ENCODE measurements around the gene ATP4B. TPM values are rescaled to one million over a fixed set of nuclear protein-coding genes. Genes with fewer than 3 reads are reported as not detected.
"Not testable (repeated sequence)": the region's sequence is repeated elsewhere in the genome, so short reads cannot be mapped to it uniquely, and the experiment has no call there.

ATP4B gene
- total and polyA plus RNA-seq, 2 donors from 2014 or later: 0.16 to 0.45 TPM

DNA sequence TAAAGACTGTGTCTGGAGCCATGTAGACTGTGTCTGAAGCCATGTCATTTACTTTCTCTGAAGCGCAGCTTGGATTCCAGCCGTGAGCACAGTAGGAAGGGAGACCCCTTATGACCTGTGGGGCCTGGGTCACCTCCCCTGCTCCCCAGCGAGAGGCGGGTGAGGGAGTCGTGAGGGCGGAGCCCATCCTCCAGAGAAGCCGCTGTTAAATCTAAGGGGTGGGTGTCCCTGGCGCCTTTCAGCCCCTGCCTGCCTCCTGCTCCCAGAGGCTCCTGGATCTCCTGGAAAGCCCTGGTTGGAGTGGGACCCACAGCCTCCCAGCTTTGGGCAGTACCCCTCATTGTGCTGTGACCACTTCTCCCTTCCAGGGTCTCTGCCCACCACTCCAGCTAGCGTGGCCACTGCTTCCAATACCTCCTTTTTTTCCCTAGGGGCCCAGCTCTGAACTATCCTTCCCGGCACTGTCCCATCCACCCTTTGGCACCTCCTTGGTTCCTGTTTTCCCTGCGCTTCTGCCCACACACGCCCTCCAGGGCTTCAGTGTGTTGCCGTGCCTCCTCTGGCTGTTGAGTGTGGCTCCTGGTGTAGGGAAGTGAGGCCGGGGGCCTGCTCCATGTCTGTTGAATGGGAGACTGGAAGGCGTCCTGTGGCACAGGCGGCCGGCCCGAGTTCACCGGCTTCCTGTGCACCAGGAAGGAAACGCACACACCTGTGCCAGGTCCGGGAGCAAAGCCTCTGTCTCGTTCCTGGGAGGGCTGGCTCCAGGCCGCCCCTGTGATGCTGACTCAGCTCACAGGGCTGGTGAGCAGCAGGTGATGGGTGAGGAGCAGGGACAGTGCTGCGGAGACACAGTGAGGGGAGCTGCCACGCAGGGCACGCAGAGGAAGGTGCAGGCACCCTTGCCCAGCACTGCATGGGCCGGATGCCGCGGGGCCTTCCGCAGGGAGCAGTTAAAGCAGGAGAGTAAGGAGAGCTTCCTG, 29.4 kb downstream of the ATP4B start:
- Histone ChIP-seq H3K36me3 (ENCODE audit: control insufficient read depth in 2 of 3, insufficient read depth in 3 of 3, low read length in 3 of 3) (peaks cover 7 to 11% (median 10%) of the 10 kb centered on the region in 3 donors), H3K4me3 (ENCODE audit: low read length in 3 of 3) (no peak overlapping the region), H3K4me1 (ENCODE audit: control insufficient read depth in 2 of 3, insufficient read depth in 2 of 3, low read depth in 1 of 3, low read length in 3 of 3) (no peaks in the 10 kb centered on the region), H3K27ac (ENCODE audit: low read depth in 2 of 2, low read length in 2 of 2) (no peak overlapping the region), H3K9ac (ENCODE audit: low read length in 3 of 3) (no peak overlapping the region), H3K27me3 (ENCODE audit: control insufficient read depth, insufficient read depth, low read length) (no peaks in the 10 kb centered on the region), H3K9me3 (ENCODE audit: control insufficient read depth in 2 of 3, insufficient read depth in 1 of 3, low read length in 3 of 3) (no peaks in the 10 kb centered on the region)
- intact Hi-C loops (cut with DNase I): no loop called here
- TF ChIP-seq, protein P1, sequence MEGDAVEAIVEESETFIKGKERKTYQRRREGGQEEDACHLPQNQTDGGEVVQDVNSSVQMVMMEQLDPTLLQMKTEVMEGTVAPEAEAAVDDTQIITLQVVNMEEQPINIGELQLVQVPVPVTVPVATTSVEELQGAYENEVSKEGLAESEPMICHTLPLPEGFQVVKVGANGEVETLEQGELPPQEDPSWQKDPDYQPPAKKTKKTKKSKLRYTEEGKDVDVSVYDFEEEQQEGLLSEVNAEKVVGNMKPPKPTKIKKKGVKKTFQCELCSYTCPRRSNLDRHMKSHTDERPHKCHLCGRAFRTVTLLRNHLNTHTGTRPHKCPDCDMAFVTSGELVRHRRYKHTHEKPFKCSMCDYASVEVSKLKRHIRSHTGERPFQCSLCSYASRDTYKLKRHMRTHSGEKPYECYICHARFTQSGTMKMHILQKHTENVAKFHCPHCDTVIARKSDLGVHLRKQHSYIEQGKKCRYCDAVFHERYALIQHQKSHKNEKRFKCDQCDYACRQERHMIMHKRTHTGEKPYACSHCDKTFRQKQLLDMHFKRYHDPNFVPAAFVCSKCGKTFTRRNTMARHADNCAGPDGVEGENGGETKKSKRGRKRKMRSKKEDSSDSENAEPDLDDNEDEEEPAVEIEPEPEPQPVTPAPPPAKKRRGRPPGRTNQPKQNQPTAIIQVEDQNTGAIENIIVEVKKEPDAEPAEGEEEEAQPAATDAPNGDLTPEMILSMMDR (IDR thresholded peaks at IDR 0.05; ENCODE audit: borderline replicate concordance, extremely low read depth, insufficient read depth): no peak
- DNase-seq: peak in 1 of 5 donors; percentile 62
- no peak for FAIRE-seq

- no peak overlapping the region for H3K9ac ChIP-seq (ENCODE audit: low read length in 3 of 3)
- no peaks in the 10 kb centered on the region for H3K9me3 ChIP-seq (ENCODE audit: control insufficient read depth in 2 of 3, insufficient read depth in 1 of 3, low read length in 3 of 3)
- FAIRE-seq (no peak), DNase-seq (peak in 1 of 5 donors; percentile 66)
- peaks cover 7 to 10% (median 9%) of the 10 kb centered on the region in 3 donors for H3K36me3 ChIP-seq (ENCODE audit: control insufficient read depth in 2 of 3, insufficient read depth in 3 of 3, low read length in 3 of 3)
- no peaks in the 10 kb centered on the region for H3K4me1 ChIP-seq (ENCODE audit: control insufficient read depth in 2 of 3, insufficient read depth in 2 of 3, low read depth in 1 of 3, low read length in 3 of 3)
- no peak overlapping the region for H3K27ac ChIP-seq (ENCODE audit: low read depth in 2 of 2, low read length in 2 of 2)
- TF ChIP-seq, protein P1 (IDR thresholded peaks at IDR 0.05; ENCODE audit: borderline replicate concordance, extremely low read depth, insufficient read depth): no peak
- intact Hi-C loops (cut with DNase I): no loop called here
- H3K27me3 ChIP-seq (ENCODE audit: control insufficient read depth, insufficient read depth, low read length): no peaks in the 10 kb centered on the region
- H3K4me3 ChIP-seq (ENCODE audit: low read length in 3 of 3): no peak overlapping the region
Measured at GRCh38 chr13:113627136-113627535, 30.9 kb downstream of the ATP4B start.

DNA sequence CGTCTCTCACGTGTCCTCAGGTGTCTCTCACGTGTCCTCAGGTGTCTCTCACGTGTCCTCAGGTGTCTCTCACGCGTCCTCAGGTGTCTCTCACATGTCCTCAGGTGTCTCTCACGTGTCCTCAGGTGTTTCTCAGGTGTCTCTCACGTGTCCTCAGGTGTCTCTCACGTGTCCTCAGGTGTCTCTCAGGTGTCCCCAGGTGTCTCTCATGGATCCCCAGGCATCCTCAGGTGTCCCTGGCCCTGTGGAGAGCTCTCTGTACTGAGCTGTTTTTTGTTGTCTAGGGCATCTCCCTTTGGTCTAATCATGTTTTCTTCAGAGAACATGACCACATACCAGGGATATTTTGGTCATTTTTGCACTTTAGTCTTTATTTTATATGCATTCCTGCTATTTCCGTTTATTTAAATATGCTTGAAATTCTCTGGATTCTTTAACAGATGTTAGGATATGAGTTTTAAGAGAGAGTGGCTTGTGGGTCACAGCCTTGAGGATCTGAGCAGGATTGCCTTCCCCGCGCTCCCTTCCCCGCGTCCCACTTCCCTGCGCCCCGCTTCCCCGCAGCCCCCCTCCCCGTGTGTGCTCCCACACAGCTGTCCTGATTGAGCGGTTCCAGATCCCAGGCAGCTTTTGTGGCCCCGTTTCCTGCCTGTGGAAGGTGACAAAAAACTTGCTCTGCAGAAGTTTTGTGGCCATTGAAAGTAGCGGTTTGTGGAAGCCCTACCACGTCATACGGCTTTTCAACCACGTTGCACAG, 31.9 kb downstream of the ATP4B start:
- peak in 2 of 5 donors; percentile 29 to 57 for DNase-seq
- Histone ChIP-seq H3K27me3 (ENCODE audit: control insufficient read depth, insufficient read depth, low read length) (no peaks in the 10 kb centered on the region), H3K4me3 (ENCODE audit: low read length in 3 of 3) (no peak overlapping the region), H3K27ac (ENCODE audit: low read depth in 2 of 2, low read length in 2 of 2) (no peak overlapping the region), H3K4me1 (ENCODE audit: control insufficient read depth in 2 of 3, insufficient read depth in 2 of 3, low read depth in 1 of 3, low read length in 3 of 3) (no peaks in the 10 kb centered on the region), H3K36me3 (ENCODE audit: control insufficient read depth in 2 of 3, insufficient read depth in 3 of 3, low read length in 3 of 3) (peaks cover 4 to 7% (median 7%) of the 10 kb centered on the region in 3 donors), H3K9ac (ENCODE audit: low read length in 3 of 3) (peak overlapping the region in 1 of 3 donors; percentile 34), H3K9me3 (ENCODE audit: control insufficient read depth in 2 of 3, insufficient read depth in 1 of 3, low read length in 3 of 3) (no peaks in the 10 kb centered on the region)
- intact Hi-C loops (cut with DNase I): no loop called here
- TF ChIP-seq, protein P1 (IDR thresholded peaks at IDR 0.05; ENCODE audit: borderline replicate concordance, extremely low read depth, insufficient read depth): no peak
- FAIRE-seq: no peak

DNA sequence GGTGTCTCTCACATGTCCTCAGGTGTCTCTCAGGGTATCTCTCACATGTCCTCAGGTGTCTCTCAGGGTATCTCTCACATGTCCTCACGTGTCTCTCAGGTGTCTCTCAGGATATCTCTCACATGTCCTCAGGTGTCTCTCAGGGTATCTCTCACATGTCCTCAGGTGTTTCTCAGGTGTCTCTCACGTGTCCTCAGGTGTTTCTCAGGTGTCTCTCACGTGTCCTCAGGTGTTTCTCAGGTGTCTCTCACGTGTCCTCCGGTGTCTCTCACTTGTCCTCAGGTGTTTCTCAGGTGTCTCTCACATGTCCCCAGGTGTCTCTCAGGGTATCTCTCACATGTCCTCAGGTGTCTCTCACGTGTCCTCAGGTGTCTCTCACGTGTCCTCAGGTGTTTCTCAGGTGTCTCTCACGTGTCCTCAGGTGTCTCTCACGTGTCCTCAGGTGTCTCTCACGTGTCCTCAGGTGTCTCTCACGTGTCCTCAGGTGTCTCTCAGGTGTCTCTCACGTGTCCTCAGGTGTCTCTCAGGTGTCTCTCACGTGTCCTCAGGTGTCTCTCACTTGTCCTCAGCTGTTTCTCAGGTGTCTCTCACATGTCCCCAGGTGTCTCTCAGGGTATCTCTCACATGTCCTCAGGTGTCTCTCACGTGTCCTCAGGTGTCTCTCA, 33.2 kb downstream of the ATP4B start:
- intact Hi-C loops (cut with DNase I); H3K9ac ChIP-seq (ENCODE audit: low read length in 3 of 3); H3K36me3 ChIP-seq (ENCODE audit: control insufficient read depth in 2 of 3, insufficient read depth in 3 of 3, low read length in 3 of 3); H3K4me3 ChIP-seq (ENCODE audit: low read length in 3 of 3); H3K4me1 ChIP-seq (ENCODE audit: control insufficient read depth in 2 of 3, insufficient read depth in 2 of 3, low read depth in 1 of 3, low read length in 3 of 3); FAIRE-seq; DNase-seq; H3K9me3 ChIP-seq (ENCODE audit: control insufficient read depth in 2 of 3, insufficient read depth in 1 of 3, low read length in 3 of 3); H3K27ac ChIP-seq (ENCODE audit: low read depth in 2 of 2, low read length in 2 of 2); H3K27me3 ChIP-seq (ENCODE audit: control insufficient read depth, insufficient read depth, low read length): not testable (repeated sequence)
